ENCODE measurements around the gene TRIM63.
"Not testable (repeated sequence)": the region's sequence is repeated elsewhere in the genome, so short reads cannot be mapped to it uniquely, and the experiment has no call there.

TRIM63 gene

GRCh38 chr1:26096471-26096870, 29.0 kb upstream of the TRIM63 start:
- FAIRE-seq (no peak), DNase-seq (ENCODE audit: insufficient read length, low spot score) (no peak)
- no peak for TF ChIP-seq POLR2A (IDR thresholded peaks at IDR 0.05; ENCODE audit: low read depth, low read length)

- TF ChIP-seq POLR2A (IDR thresholded peaks at IDR 0.05; ENCODE audit: low read depth, low read length), result no peak
- peak; percentile 23 for DNase-seq (ENCODE audit: insufficient read length, low spot score)
- FAIRE-seq, result peak; percentile 48
Observed at GRCh38 chr1:26094677-26095383, 27.4 kb upstream of the TRIM63 start.

GRCh38 chr1:26094076-26094669, 26.7 kb upstream of the TRIM63 start:
- no peak for TF ChIP-seq POLR2A (IDR thresholded peaks at IDR 0.05; ENCODE audit: low read depth, low read length)
- FAIRE-seq (no peak), DNase-seq (ENCODE audit: insufficient read length, low spot score) (no peak)

DNA sequence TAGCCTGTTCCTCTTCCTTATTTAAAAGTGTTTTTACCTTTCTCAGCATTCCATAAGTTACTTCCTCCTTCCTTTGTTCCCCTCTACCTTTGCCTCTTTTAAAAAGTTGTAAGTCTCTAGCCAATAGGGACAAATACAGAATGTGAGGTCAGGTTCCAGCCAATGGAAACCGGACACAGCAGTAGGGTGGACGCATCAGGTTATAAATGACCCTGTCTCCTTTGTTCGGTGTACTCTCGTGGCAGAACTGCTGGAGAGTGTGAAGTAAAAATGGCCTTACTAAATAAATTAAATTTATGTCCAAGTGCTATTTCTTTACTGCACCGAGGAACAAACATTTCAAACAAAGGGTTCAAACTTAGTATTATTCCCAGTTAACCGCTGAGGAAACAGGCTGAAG, 26.1 kb upstream of the TRIM63 start:
- FAIRE-seq, result not testable (repeated sequence)

DNA sequence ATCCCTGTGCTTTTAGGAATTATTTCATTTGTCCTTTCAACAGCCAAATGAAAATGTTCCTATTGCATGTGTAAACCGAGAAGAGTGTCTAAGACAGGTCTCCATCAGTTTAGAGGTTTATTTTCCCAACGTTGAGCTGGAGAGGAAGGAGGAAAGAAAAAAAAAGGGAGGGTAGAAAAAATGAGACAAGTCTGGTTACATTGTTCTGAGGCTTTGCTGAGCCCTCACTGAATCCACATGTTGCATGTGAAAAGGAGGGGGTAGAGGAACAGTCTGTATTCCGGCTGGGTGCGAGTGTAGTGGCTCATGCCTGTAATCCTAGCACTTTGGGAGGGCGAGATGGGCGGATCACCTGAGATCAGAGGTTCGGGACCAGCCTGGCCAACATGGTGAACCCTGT, 25.0 kb upstream of the TRIM63 start:
- no peak for TF ChIP-seq POLR2A (IDR thresholded peaks at IDR 0.05; ENCODE audit: low read depth, low read length)
- FAIRE-seq (no peak), DNase-seq (ENCODE audit: insufficient read length, low spot score) (no peak)

More for the DNA sequence above, 26.1 kb upstream of the TRIM63 start:
- DNase-seq (ENCODE audit: insufficient read length, low spot score), result not testable (repeated sequence)

- no peak for TF ChIP-seq POLR2A (IDR thresholded peaks at IDR 0.05; ENCODE audit: low read depth, low read length)
- no peak for FAIRE-seq
- no peak for DNase-seq (ENCODE audit: insufficient read length, low spot score)
Observed at GRCh38 chr1:26090893-26091292, 23.5 kb upstream of the TRIM63 start.

DNA sequence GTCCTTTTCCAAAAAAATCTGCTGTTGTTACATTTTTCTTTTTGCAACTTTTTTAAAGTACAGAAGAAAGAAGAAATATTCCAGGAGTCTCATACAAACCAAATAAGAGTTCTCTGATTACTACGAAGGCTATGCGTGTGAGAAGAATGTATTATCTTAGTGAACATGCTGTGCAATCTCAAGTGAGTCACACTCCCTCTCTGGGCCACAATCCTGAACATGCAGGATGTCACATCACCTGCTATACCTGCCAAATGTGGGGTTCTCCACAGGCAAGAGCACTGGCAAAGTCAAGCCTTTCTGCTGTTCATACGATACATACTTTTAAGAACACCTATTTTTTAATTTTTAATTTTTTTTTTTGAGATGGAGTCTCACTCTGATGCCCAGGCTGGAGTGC, 21.7 kb upstream of the TRIM63 start:
- FAIRE-seq, result no peak
- TF ChIP-seq POLR2A (IDR thresholded peaks at IDR 0.05; ENCODE audit: low read depth, low read length), result no peak
- DNase-seq (ENCODE audit: insufficient read length, low spot score), result no peak

DNA sequence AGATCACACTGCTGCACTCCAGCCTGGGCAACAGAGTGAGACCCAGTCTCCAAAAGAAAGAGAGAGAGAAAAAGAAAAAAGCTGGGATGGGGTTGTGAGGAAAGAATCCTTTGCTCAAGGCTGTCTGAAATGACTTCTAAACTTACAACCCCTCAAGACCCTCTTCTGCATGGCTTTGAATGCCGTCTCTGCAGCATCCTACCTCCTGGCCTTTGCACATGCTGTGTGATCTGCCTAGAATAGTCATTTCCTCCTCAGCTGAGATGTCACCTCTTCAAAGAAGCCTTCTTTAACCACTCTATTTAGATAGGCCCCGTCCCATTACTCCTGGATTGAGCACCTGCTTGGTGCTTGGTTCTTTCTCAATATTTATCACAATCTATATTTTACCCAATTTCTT, 17.4 kb upstream of the TRIM63 start:
- DNase-seq (ENCODE audit: insufficient read length, low spot score) (no peak), FAIRE-seq (no peak)
- TF ChIP-seq POLR2A (IDR thresholded peaks at IDR 0.05; ENCODE audit: low read depth, low read length), result no peak

DNA sequence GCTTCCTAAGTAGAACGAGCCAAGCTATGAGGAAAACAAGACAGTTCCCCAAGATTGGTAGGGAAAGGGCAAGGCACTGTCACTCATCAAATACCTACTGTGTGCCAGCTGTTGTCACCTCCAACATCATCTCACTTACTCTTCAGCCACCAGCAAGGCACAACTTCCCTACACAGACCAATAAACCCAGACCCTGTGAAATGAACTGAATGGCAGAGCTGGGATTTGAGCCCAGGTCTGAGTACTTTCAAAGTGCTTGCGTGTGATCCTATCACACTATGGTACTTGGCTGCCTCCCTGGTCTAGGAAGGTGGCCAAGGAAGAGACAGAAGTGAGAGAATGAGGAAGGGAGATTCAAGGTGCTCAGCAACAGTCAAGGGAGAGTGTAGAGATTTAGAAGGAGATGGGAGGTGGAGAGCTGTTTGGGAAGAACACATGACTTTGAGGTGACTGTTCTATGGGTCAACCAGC, 16.7 kb upstream of the TRIM63 start:
- DNase-seq (ENCODE audit: insufficient read length, low spot score), result no peak
- no peak for FAIRE-seq
- no peak for TF ChIP-seq POLR2A (IDR thresholded peaks at IDR 0.05; ENCODE audit: low read depth, low read length)

- TF ChIP-seq POLR2A (IDR thresholded peaks at IDR 0.05; ENCODE audit: low read depth, low read length), result no peak
- no peak for FAIRE-seq
- no peak for DNase-seq (ENCODE audit: insufficient read length, low spot score)
Observed at GRCh38 chr1:26083208-26083607, 15.8 kb upstream of the TRIM63 start.

- no peak for DNase-seq (ENCODE audit: insufficient read length, low spot score)
- no peak for FAIRE-seq
- TF ChIP-seq POLR2A (IDR thresholded peaks at IDR 0.05; ENCODE audit: low read depth, low read length), result no peak
Observed at GRCh38 chr1:26082020-26082350, 14.6 kb upstream of the TRIM63 start.

- FAIRE-seq (no peak), DNase-seq (ENCODE audit: insufficient read length, low spot score) (no peak)
- no peak for TF ChIP-seq POLR2A (IDR thresholded peaks at IDR 0.05; ENCODE audit: low read depth, low read length)
Observed at GRCh38 chr1:26081267-26082019, 14.0 kb upstream of the TRIM63 start.

- no peak for TF ChIP-seq POLR2A (IDR thresholded peaks at IDR 0.05; ENCODE audit: low read depth, low read length)
- FAIRE-seq (no peak), DNase-seq (ENCODE audit: insufficient read length, low spot score) (no peak)
Observed at GRCh38 chr1:26079960-26080814, 12.8 kb upstream of the TRIM63 start.

DNA sequence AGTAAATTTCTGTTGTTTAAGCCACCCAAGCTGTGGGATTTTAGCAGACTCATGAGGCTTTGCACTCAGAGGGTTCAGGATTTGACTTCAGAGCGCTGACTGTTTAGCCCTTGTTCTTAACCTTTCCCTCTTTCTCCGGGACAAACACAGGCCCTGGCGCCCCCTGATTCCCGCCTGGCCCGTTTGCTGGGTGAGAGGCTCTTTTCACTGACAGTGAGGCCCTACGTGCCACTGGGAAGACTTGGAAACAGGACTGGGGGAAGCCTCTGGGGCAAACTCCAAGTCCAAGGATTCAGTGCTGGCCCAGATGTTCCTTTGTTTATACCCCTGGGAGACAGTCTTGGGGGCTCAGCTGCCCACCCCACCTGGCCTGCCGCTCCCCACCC, 11.7 kb upstream of the TRIM63 start:
- TF ChIP-seq POLR2A (IDR thresholded peaks at IDR 0.05; ENCODE audit: low read depth, low read length), result no peak
- FAIRE-seq, result no peak
- DNase-seq (ENCODE audit: insufficient read length, low spot score), result no peak
